DND-41 (cell line): ENCODE measurements around the gene KHDC1.

ENCODE experiments used
- ATAC-seq: fragments of 200-7000 bp; cut with Tn5 transposase; 3 replicates; pipeline ENCODE4 v1.9.1; 2021; ENCODE audit warnings: low read depth; ENCODE audit not compliant: insufficient read depth
- DNase-seq: peaks from one replicate; pipeline ENCODE4 v3.0.0-alpha.2; 2020
- H2AFZ ChIP-seq: 2 replicates; pipeline ENCODE4 v1.6.0; 2012; ENCODE audit warnings: low read depth, low read length
- H3K27ac ChIP-seq: 2 replicates; pipeline ENCODE4 v1.5.1; 2012; ENCODE audit warnings: low read length, inconsistent platforms
- H3K27me3 ChIP-seq: fragments of 200-600 bp; sonication (generic); 2 replicates; pipeline ENCODE4 v1.6.0; 2012; ENCODE audit warnings: low read length, mild to moderate bottlenecking, inconsistent platforms; ENCODE audit not compliant: insufficient read depth, poor library complexity
- H3K36me3 ChIP-seq: 2 replicates; pipeline ENCODE4 v1.5.1; 2012; ENCODE audit warnings: low read length, inconsistent platforms; ENCODE audit not compliant: insufficient read depth
- H3K4me1 ChIP-seq: 2 replicates; pipeline ENCODE4 v1.5.1; 2012; ENCODE audit warnings: mild to moderate bottlenecking, low read length; ENCODE audit not compliant: insufficient read depth
- H3K4me2 ChIP-seq: 2 replicates; pipeline ENCODE4 v1.6.0; 2012; ENCODE audit warnings: mild to moderate bottlenecking, moderate library complexity, low read length, inconsistent platforms; ENCODE audit not compliant: insufficient read depth
- H3K4me3 ChIP-seq, 2 experiments: fragments of 200-600 bp in 1 of 2; shearing (Covaris generic) in 1 of 2; 2 replicates each; pipeline ENCODE4 v1.5.1; 2012 to 2016; ENCODE audit warnings: inconsistent platforms in 2 of 2, low read length in 2 of 2, mild to moderate bottlenecking in 2 of 2, low read depth in 1 of 2, moderate library complexity in 1 of 2
- H3K79me2 ChIP-seq: 2 replicates; pipeline ENCODE4 v1.6.0; 2012; ENCODE audit warnings: low read length, inconsistent platforms; ENCODE audit not compliant: insufficient read depth
- H3K9ac ChIP-seq: 2 replicates; pipeline ENCODE4 v1.6.0; 2012; ENCODE audit warnings: low read depth, mild to moderate bottlenecking, inconsistent platforms, low read length, moderate library complexity
- H3K9me3 ChIP-seq: 2 replicates; pipeline ENCODE4 v1.5.1; 2012; ENCODE audit warnings: low read length, moderate library complexity, mild to moderate bottlenecking, inconsistent platforms; ENCODE audit not compliant: insufficient read depth, severe bottlenecking
- H4K20me1 ChIP-seq: 2 replicates; pipeline ENCODE4 v1.6.0; 2012; ENCODE audit warnings: low read length; ENCODE audit not compliant: insufficient read depth
- CTCF ChIP-seq: IDR thresholded peaks from 2 replicates; pipeline ENCODE4 v1.5.1; 2012; ENCODE audit warnings: borderline replicate concordance, low read length, moderate library complexity, mild to moderate bottlenecking; ENCODE audit not compliant: poor library complexity, severe bottlenecking; ENCODE audit errors: extremely low read depth
- EZH2 ChIP-seq: IDR thresholded peaks from 3 replicates; pipeline ENCODE4 v1.6.1; 2012; ENCODE audit warnings: borderline replicate concordance, low read depth, mild to moderate bottlenecking, moderate library complexity, low read length, inconsistent platforms; ENCODE audit not compliant: severe bottlenecking

The KHDC1 gene

GRCh38 chr6:73231986-73232391 is 31.0 kb downstream of the KHDC1 start:
- H3K27ac ChIP-seq = no peak overlapping the region
- H4K20me1 ChIP-seq = no peaks in the 10 kb centered on the region
- H3K4me3 ChIP-seq = no peak overlapping the region
- H3K4me1 ChIP-seq = no peaks in the 10 kb centered on the region
- H3K27me3 ChIP-seq = no peaks in the 10 kb centered on the region
- H3K9me3 ChIP-seq = no peaks in the 10 kb centered on the region
- no peak overlapping the region for H2AFZ ChIP-seq
- no peak for ATAC-seq
- no peak overlapping the region for H3K4me2 ChIP-seq
- H3K9ac ChIP-seq = no peak overlapping the region
- H3K36me3 ChIP-seq = no peaks in the 10 kb centered on the region
- no peaks in the 10 kb centered on the region for H3K79me2 ChIP-seq
- TF ChIP-seq CTCF (no peak), EZH2 (no peak)
- DNase-seq = no peak

DNA sequence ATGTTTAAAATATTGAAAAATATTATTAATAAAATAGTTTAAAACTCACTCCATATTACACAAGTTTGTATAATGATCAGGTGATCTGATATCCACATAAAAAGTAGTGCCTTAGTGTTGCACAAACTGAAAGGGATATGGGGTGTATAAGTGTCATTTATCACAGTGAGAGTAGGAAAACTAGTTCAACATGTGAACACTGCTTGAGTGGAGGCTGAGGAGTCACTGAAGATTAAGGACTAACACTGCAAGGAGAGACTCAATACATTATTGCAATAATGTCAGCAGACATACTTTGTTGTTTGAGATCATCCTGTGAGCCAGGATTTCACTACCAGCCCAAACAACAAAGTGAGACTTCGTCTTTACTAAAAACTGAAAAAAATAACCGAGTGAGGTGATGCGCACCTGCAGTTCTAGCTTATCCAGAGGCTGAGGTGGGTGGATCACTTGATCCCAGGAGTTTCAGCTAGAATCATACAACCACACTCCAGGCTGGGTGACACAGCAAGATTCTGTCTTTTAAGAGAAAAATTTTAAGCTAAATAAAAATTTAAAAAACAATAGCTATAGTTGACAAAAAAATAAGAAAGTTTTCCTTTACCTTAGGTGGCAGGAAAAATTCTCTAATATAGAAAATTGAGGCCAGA is 35.3 kb downstream of the KHDC1 start:
- Histone ChIP-seq H4K20me1 (no peaks in the 10 kb centered on the region), H3K9ac (no peak overlapping the region), H3K9me3 (no peaks in the 10 kb centered on the region), H2AFZ (no peak overlapping the region), H3K4me1 (no peaks in the 10 kb centered on the region), H3K27ac (no peak overlapping the region), H3K4me3 (no peak overlapping the region), H3K36me3 (no peaks in the 10 kb centered on the region), H3K27me3 (no peaks in the 10 kb centered on the region), H3K79me2 (no peaks in the 10 kb centered on the region), H3K4me2 (no peak overlapping the region)
- TF ChIP-seq EZH2 (no peak), CTCF (no peak)
- ATAC-seq (no peak), DNase-seq (no peak)

- no peaks in the 10 kb centered on the region for H3K36me3 ChIP-seq
- H3K4me2 ChIP-seq = no peak within 1 kb of the TSS
- no peaks in the 10 kb centered on the region for H3K27me3 ChIP-seq
- DNase-seq (no peak), ATAC-seq (no peak)
- H3K27ac ChIP-seq = no peak within 1 kb of the TSS
- no peak within 1 kb of the TSS for H3K9ac ChIP-seq
- H3K79me2 ChIP-seq = no peaks in the 10 kb centered on the region
- no peaks in the 10 kb centered on the region for H3K4me1 ChIP-seq
- no peak within 1 kb of the TSS for H3K4me3 ChIP-seq
- H4K20me1 ChIP-seq = no peaks in the 10 kb centered on the region
- H3K9me3 ChIP-seq = no peaks in the 10 kb centered on the region
- H2AFZ ChIP-seq = no peak within 1 kb of the TSS
- no peak for TF ChIP-seq EZH2
- no peak for TF ChIP-seq CTCF
These were observed 37.6 kb downstream of the KHDC1 start, which contains the start of gene KHDC1L for GRCh38 chr6:73225396-73225795. KHDC1L (minus strand) TSS chr6:73225496; CDS start chr6:73225408, 88 bp downstream.
